H1 (cell line): Measurements from ENCODE around the gene MED16. TPM values are rescaled to one million over a fixed set of nuclear protein-coding genes. Genes with fewer than 3 reads are reported as not detected.
"Not testable (repeated sequence)": the region's sequence is repeated elsewhere in the genome, so short reads cannot be mapped to it uniquely, and the experiment has no call there.

Experiments
- CTCF ChIA-PET: fragments of 300-600 bp; sonication (Branson Sonifier 250); formaldehyde crosslinking; loops from one replicate; lab custom pipeline; 2021; ENCODE audit not compliant: partially characterized antibody; lab: Charles Lee
- POLR2A ChIA-PET: fragments of 300-600 bp; sonication (Branson Sonifier 250); formaldehyde crosslinking; loops from one replicate; lab custom pipeline; 2021; ENCODE audit warnings: inconsistent platforms; ENCODE audit not compliant: partially characterized antibody; lab: Charles Lee
- DNase-seq, 2 experiments: peaks; one replicate each; pipeline versions ENCODE4 v3.0.0 to v3.0.0-alpha.2; 2010 to 2022; ENCODE audit warnings: low spot score in 2 of 2, low read depth in 1 of 2, mixed read lengths in 1 of 2
- FAIRE-seq: peaks from 2 replicates; lab custom pipeline; 2011; peaks lifted over from hg19 to GRCh38; lab: Jason Lieb, UNC
- H2AFZ ChIP-seq: 2 replicates; pipeline ENCODE4 v1.8.1; 2012; ENCODE audit warnings: low read length, inconsistent platforms
- H2AK5ac ChIP-seq: 2 replicates; pipeline ENCODE4 v1.6.1; 2013; ENCODE audit warnings: low read depth, low read length
- H2BK120ac ChIP-seq: replicated peaks from 2 replicates; pipeline ENCODE3; 2013; ENCODE audit warnings: low read depth, low read length, inconsistent platforms
- H2BK12ac ChIP-seq: 2 replicates; pipeline ENCODE4 v1.6.1; 2013; ENCODE audit warnings: low read depth, low read length
- H2BK15ac ChIP-seq: 2 replicates; pipeline ENCODE4 v1.6.1; 2013; ENCODE audit warnings: low read length
- H2BK20ac ChIP-seq: 2 replicates; pipeline ENCODE4 v1.6.1; 2013; ENCODE audit warnings: low read length
- H2BK5ac ChIP-seq: 2 replicates; pipeline ENCODE4 v1.6.1; 2013; ENCODE audit warnings: low read depth, low read length
- H3K14ac ChIP-seq: 2 replicates; pipeline ENCODE4 v1.6.1; 2013; ENCODE audit warnings: inconsistent platforms; ENCODE audit not compliant: insufficient read length
- H3K18ac ChIP-seq: 2 replicates; pipeline ENCODE4 v1.6.1; 2013; ENCODE audit warnings: low read length; ENCODE audit errors: extremely low read depth
- H3K23ac ChIP-seq: 2 replicates; pipeline ENCODE4 v1.6.1; 2013; ENCODE audit warnings: inconsistent platforms; ENCODE audit not compliant: insufficient read length
- H3K23me2 ChIP-seq: 2 replicates; pipeline ENCODE4 v1.6.1; 2013; ENCODE audit warnings: low read depth, low read length
- H3K27ac ChIP-seq: 2 replicates; pipeline ENCODE4 v1.6.1; 2011; ENCODE audit warnings: low read depth, low read length, inconsistent platforms
- H3K27me3 ChIP-seq, 4 experiments: replicated peaks in 1 of 4; 1 replicate in 1 of 4; 2 replicates in 3 of 4; pipeline versions ENCODE4 v1.6.1 to v1.8.1; 2011 to 2013; ENCODE audit warnings: low read length in 3 of 4, mild to moderate bottlenecking in 3 of 4, inconsistent platforms in 2 of 4, mixed read lengths in 2 of 4, moderate library complexity in 1 of 4; ENCODE audit not compliant: control insufficient read depth in 3 of 4, insufficient read depth in 3 of 4; ENCODE audit errors: extremely low read depth in 1 of 4
- H3K36me3 ChIP-seq, 4 experiments: 2 replicates each; pipeline versions ENCODE4 v1.6.1 to v1.8.1; 2011 to 2013; ENCODE audit warnings: mild to moderate bottlenecking in 4 of 4, low read length in 3 of 4, moderate library complexity in 2 of 4, control low read depth in 1 of 4, inconsistent platforms in 1 of 4; ENCODE audit not compliant: insufficient read depth in 4 of 4, control insufficient read depth in 2 of 4
- H3K4ac ChIP-seq: replicated peaks from 2 replicates; pipeline ENCODE3; 2013; ENCODE audit warnings: low read length, low read depth, mixed read lengths, inconsistent platforms; ENCODE audit not compliant: insufficient read length
- H3K4me1 ChIP-seq, 4 experiments: replicated peaks in 1 of 4; 1 replicate in 1 of 4; 2 replicates in 3 of 4; pipeline versions ENCODE4 v1.6.1 to v1.8.1; 2011 to 2013; ENCODE audit warnings: low read length in 3 of 4, inconsistent platforms in 2 of 4, mixed read lengths in 1 of 4; ENCODE audit not compliant: insufficient read depth in 4 of 4, control insufficient read depth in 3 of 4
- H3K4me2 ChIP-seq, 2 experiments: 2 replicates each; pipeline versions ENCODE4 v1.6.1 to v1.8.1; 2011 to 2013; ENCODE audit warnings: low read depth in 2 of 2, low read length in 2 of 2, control low read depth in 1 of 2, inconsistent platforms in 1 of 2, mild to moderate bottlenecking in 1 of 2; ENCODE audit not compliant: insufficient read depth in 1 of 2
- H3K4me3 ChIP-seq, 4 experiments: fragments of 200-600, 300-600 bp in 1 of 4; sonication (generic), shearing (Covaris generic), sonication (Bioruptor Twin) in 1 of 4; 2 replicates each; pipeline versions ENCODE4 v1.5.1 to v1.8.1; 2011 to 2016; ENCODE audit warnings: low read length in 4 of 4, low read depth in 3 of 4, control low read depth in 2 of 4, inconsistent platforms in 2 of 4, mild to moderate bottlenecking in 2 of 4, mixed read lengths in 1 of 4, moderate library complexity in 1 of 4; ENCODE audit not compliant: insufficient read depth in 2 of 4; ENCODE audit errors: extremely low read depth in 1 of 4
- H3K56ac ChIP-seq: replicated peaks from 2 replicates; pipeline ENCODE3; 2013; ENCODE audit warnings: low read depth, mild to moderate bottlenecking, mixed read lengths, low read length, inconsistent platforms; ENCODE audit not compliant: insufficient read length
- H3K79me1 ChIP-seq: 2 replicates; pipeline ENCODE4 v1.6.1; 2013; ENCODE audit warnings: low read depth, low read length, control low read depth
- H3K79me2 ChIP-seq, 2 experiments: 2 replicates each; pipeline versions ENCODE4 v1.6.1 to v1.8.1; 2012 to 2013; ENCODE audit warnings: low read length in 2 of 2, mild to moderate bottlenecking in 2 of 2, inconsistent platforms in 1 of 2; ENCODE audit not compliant: insufficient read depth in 2 of 2, control insufficient read depth in 1 of 2
- H3K9ac ChIP-seq, 4 experiments: replicated peaks in 1 of 4; 1 replicate in 1 of 4; 2 replicates in 3 of 4; pipeline versions ENCODE4 v1.6.1 to v1.8.1; 2011 to 2013; ENCODE audit warnings: low read depth in 3 of 4, low read length in 3 of 4, control low read depth in 2 of 4, mild to moderate bottlenecking in 2 of 4, moderate library complexity in 2 of 4, inconsistent platforms in 1 of 4; ENCODE audit errors: extremely low read depth in 1 of 4
- H3K9me3 ChIP-seq, 2 experiments: 2 replicates each; pipeline versions ENCODE4 v1.6.1 to v1.8.1; 2012 to 2013; ENCODE audit warnings: mild to moderate bottlenecking in 2 of 2, moderate library complexity in 2 of 2, control low read depth in 1 of 2, inconsistent platforms in 1 of 2, low read depth in 1 of 2, low read length in 1 of 2, mixed read lengths in 1 of 2; ENCODE audit not compliant: insufficient read depth in 2 of 2
- H4K20me1 ChIP-seq, 2 experiments: replicated peaks in 1 of 2; 2 replicates each; pipeline versions ENCODE3 to v1.8.1; 2011 to 2013; ENCODE audit warnings: inconsistent platforms in 2 of 2, low read length in 2 of 2, mild to moderate bottlenecking in 1 of 2; ENCODE audit not compliant: insufficient read depth in 2 of 2, control insufficient read depth in 1 of 2
- H4K5ac ChIP-seq: 2 replicates; pipeline ENCODE4 v1.6.1; 2013; ENCODE audit warnings: low read length, low read depth, mixed read lengths, inconsistent platforms; ENCODE audit not compliant: insufficient read length
- H4K8ac ChIP-seq: 2 replicates; pipeline ENCODE4 v1.8.0; 2013; ENCODE audit warnings: mild to moderate bottlenecking, moderate library complexity, low read length, inconsistent platforms; ENCODE audit not compliant: insufficient read depth; ENCODE audit errors: extremely low read depth
- H4K91ac ChIP-seq: replicated peaks from 2 replicates; pipeline ENCODE3; 2013; ENCODE audit warnings: low read length, mixed read lengths, inconsistent platforms; ENCODE audit not compliant: insufficient read length
- BCL11A ChIP-seq, 2 experiments: IDR thresholded peaks; one replicate each; pipeline ENCODE4 v1.6.1; 2011; ENCODE audit warnings: low read depth in 2 of 2, low read length in 2 of 2, mild to moderate bottlenecking in 2 of 2
- CHD2 ChIP-seq: IDR thresholded peaks from 2 replicates; pipeline ENCODE4 v1.6.1; 2012; ENCODE audit warnings: low read length, improper control_type of control experiment
- GABPA ChIP-seq: IDR thresholded peaks from 2 replicates; pipeline ENCODE4 v1.6.1; 2011; ENCODE audit warnings: mild to moderate bottlenecking, low read length, moderate library complexity, borderline replicate concordance; ENCODE audit not compliant: insufficient read depth
- POLR2A ChIP-seq, 2 experiments: IDR thresholded peaks; 1 replicate in 1 of 2; 2 replicates in 1 of 2; pipeline ENCODE4 v1.6.1; 2011; ENCODE audit warnings: low read depth in 2 of 2, low read length in 2 of 2, mild to moderate bottlenecking in 2 of 2; ENCODE audit errors: control extremely low read depth in 1 of 2
- RNF2 ChIP-seq: fragments of 200-900, 300-1000 bp; sonication (generic); IDR thresholded peaks from 2 replicates; pipeline ENCODE4 v1.7.1; 2016; ENCODE audit warnings: borderline replicate concordance, low read depth, mild to moderate bottlenecking, antibody characterized with exemption, low read length; ENCODE audit not compliant: poor library complexity, severe bottlenecking; ENCODE audit errors: missing control alignments
- SIX5 ChIP-seq: IDR thresholded peaks from 2 replicates; pipeline ENCODE4 v1.6.1; 2011; ENCODE audit warnings: mild to moderate bottlenecking, low read depth, low read length
- SUZ12 ChIP-seq: fragments of 200-600 bp; sonication (generic); IDR thresholded peaks from 2 replicates; pipeline ENCODE4 v1.6.1; 2012; ENCODE audit warnings: mild to moderate bottlenecking, inconsistent platforms, low read length, moderate library complexity, mixed read lengths
- TBP ChIP-seq: IDR thresholded peaks from 2 replicates; pipeline ENCODE4 v1.6.1; 2011; ENCODE audit warnings: low read depth, low read length, improper control_type of control experiment
- WGBS, 2 experiments: shearing (Covaris generic) in 1 of 2; methylation state at CpG; one replicate each; pipeline versions ENCODE4 v1.1.6 to v1.1.7; 2013 to 2015; ENCODE audit warnings: low lambda C conversion rate in 2 of 2, mixed read lengths in 2 of 2, inconsistent platforms in 1 of 2, low coverage in 1 of 2, missing lambda C conversion rate in 1 of 2; ENCODE audit not compliant: insufficient replicate concordance in 2 of 2, insufficient coverage in 1 of 2, insufficient read length in 1 of 2; ENCODE audit errors: extremely low coverage in 1 of 2, missing lambda C conversion rate in 1 of 2; 5-methylcytosine and 5-hydroxymethylcytosine counted together
- polyA plus RNA-seq, 7 experiments: library from polyadenylated mRNA; depleted of rRNA in 3 of 7; stranded (reverse) in 5 of 7; unstranded in 2 of 7; fragments of >200 nt in 5 of 7; fragments of 200-250 nt in 2 of 7; gene quantifications; 1 replicate in 5 of 7; 2 replicates in 1 of 7; 4 replicates in 1 of 7; pipeline versions ENCODE4 v1.2.1 to v1.2.3, GENCODE V29; 2011 to 2013; ENCODE audit warnings: missing spikeins in 2 of 7, mixed read lengths in 2 of 7
- total RNA-seq: library from RNA; stranded (reverse); fragmentation: NEBNext Ultra II Directional; extraction: Animal tissue kit (Norgen Biotek cat#: 25700); gene quantifications from 2 replicates; pipeline ENCODE4 v1.2.1, GENCODE V29; 2021

MED16 gene
- total and polyA plus RNA-seq, 2 of the 8 experiments (the other 6 are each of a cell fraction or from before 2014, with no cell fraction given) = 51.0 to 67.2 TPM

- TF ChIP-seq RNF2 = no peak
- no peak for TF ChIP-seq POLR2A (IDR thresholded peaks at IDR 0.05; ENCODE audit: control extremely low read depth in 1 of 2, low read depth in 2 of 2, low read length in 2 of 2)
- TF ChIP-seq CHD2 = no peak
- TF ChIP-seq BCL11A (IDR thresholded peaks at IDR 0.05; ENCODE audit: low read depth in 2 of 2, low read length in 2 of 2) = no peak
- TF ChIP-seq SUZ12 = no peak
- no peak for TF ChIP-seq SIX5
- TF ChIP-seq GABPA = 0 out of 2 replicates have a peak, but pooled peaks have one; percentile 70
- TF ChIP-seq TBP = peak; percentile 43; the same call in 1 of the 2 replicates
Measured at GRCh38 chr19:850221-850978, 42.6 kb downstream of the MED16 start (continued).

GRCh38 chr19:849195-849594 lies 43.8 kb downstream of the MED16 start:
- not testable (repeated sequence) for H4K8ac ChIP-seq

More at GRCh38 chr19:849195-849594, 43.8 kb downstream of the MED16 start:
- H3K14ac ChIP-seq, H3K18ac ChIP-seq, H2AK5ac ChIP-seq, H3K79me2 ChIP-seq, H3K9ac ChIP-seq, H2BK120ac ChIP-seq, H3K23me2 ChIP-seq, H3K4me1 ChIP-seq, FAIRE-seq, H4K91ac ChIP-seq, H2BK15ac ChIP-seq, H2BK12ac ChIP-seq, H4K20me1 ChIP-seq, H2AFZ ChIP-seq, H2BK5ac ChIP-seq, H3K4ac ChIP-seq, H3K79me1 ChIP-seq, H4K5ac ChIP-seq, H3K23ac ChIP-seq, H3K9me3 ChIP-seq, H3K27me3 ChIP-seq, DNase-seq, H3K4me3 ChIP-seq, H2BK20ac ChIP-seq, H3K36me3 ChIP-seq, H3K56ac ChIP-seq, H3K4me2 ChIP-seq, H3K27ac ChIP-seq: not testable (repeated sequence)
- WGBS, 2 experiments = 80% methylated on average over 8 of the region's 8 CpGs; no CpG with 5 or more reads in 1 of the 2 experiments
- POLR2A ChIA-PET = interaction anchor here (1.5 to 2.9 kb wide), 2 partner anchors 53 to 70 kb away, joined by 3 to 9 read pairs; partner anchors contain the start of gene PTBP1
- CTCF ChIA-PET = interaction anchor here (0.9 to 1.9 kb wide), 6 partner anchors 9 to 115 kb away, joined by 3 to 6 read pairs (median 3); no protein-coding TSS in a partner anchor
